NCI-H2171 treated with DMSO at 0.1 percent for 48 hours (cell line): ENCODE data around the gene SVIL.
"Not testable (repeated sequence)": the region's sequence is repeated elsewhere in the genome, so short reads cannot be mapped to it uniquely, and the experiment has no call there.

ENCODE experiments used
- DNase-seq: peaks from one replicate; lab custom pipeline; 2025; lab: John Stamatoyannopoulos, UW

SVIL gene

GRCh38 chr10:29603223-29603896 is 31.4 kb downstream of the SVIL start:
- DNase-seq = no peak

- no peak for DNase-seq
These were observed 34.0 kb downstream of the SVIL start for GRCh38 chr10:29600821-29601220.

- DNase-seq = no peak
These were observed 34.7 kb downstream of the SVIL start for GRCh38 chr10:29600067-29600466.

- peak; percentile 16 for DNase-seq
These were observed 35.9 kb downstream of the SVIL start for GRCh38 chr10:29598851-29599311.

- no peak for DNase-seq
These were observed 37.9 kb downstream of the SVIL start for GRCh38 chr10:29596826-29597225.

GRCh38 chr10:29596356-29596755 is 38.4 kb downstream of the SVIL start:
- DNase-seq = no peak

- DNase-seq = no peak
These were observed 39.0 kb downstream of the SVIL start for GRCh38 chr10:29595636-29596225.

- DNase-seq = no peak
These were observed 39.6 kb downstream of the SVIL start for GRCh38 chr10:29595146-29595545.

GRCh38 chr10:29591651-29591968 is 43.2 kb downstream of the SVIL start:
- DNase-seq = no peak

GRCh38 chr10:29590915-29591650 is 43.7 kb downstream of the SVIL start:
- DNase-seq = no peak

GRCh38 chr10:29588629-29589421 is 45.9 kb downstream of the SVIL start:
- DNase-seq = no peak

- DNase-seq = not testable (repeated sequence)
These were observed 46.8 kb downstream of the SVIL start for GRCh38 chr10:29587750-29588628.

GRCh38 chr10:29587102-29587749 is 47.5 kb downstream of the SVIL start:
- DNase-seq = not testable (repeated sequence)

GRCh38 chr10:29586509-29586908 is 48.3 kb downstream of the SVIL start:
- DNase-seq = no peak

GRCh38 chr10:29585488-29585976 is 49.2 kb downstream of the SVIL start:
- DNase-seq = peak; percentile 45

GRCh38 chr10:29584436-29584835 is 50.3 kb downstream of the SVIL start:
- no peak for DNase-seq

- no peak for DNase-seq
These were observed 51.1 kb downstream of the SVIL start for GRCh38 chr10:29583674-29584073.

- DNase-seq = not testable (repeated sequence)
These were observed 52.0 kb downstream of the SVIL start for GRCh38 chr10:29582769-29583168.

- no peak for DNase-seq
These were observed 55.3 kb downstream of the SVIL start for GRCh38 chr10:29579455-29579970.

GRCh38 chr10:29578457-29578856 is 56.3 kb downstream of the SVIL start:
- DNase-seq = no peak
